ENCODE measurements around the gene CTRL.
A peak's percentile ranks its signal among the peaks of the same experiment; 100 is the strongest.

The CTRL gene

GRCh38 chr16:67932462-67932840 is 789 bp upstream of the CTRL start:
- Mint-ChIP-seq H3K36me3 (peaks cover 42% of the 10 kb centered on the region), H3K27me3 (no peaks in the 10 kb centered on the region), H3K4me1 (peaks cover 31% of the 10 kb centered on the region), H3K9me3 (no peaks in the 10 kb centered on the region), H3K27ac (no peak overlapping the region), H3K4me3 (no peak overlapping the region)
- CTCF ChIA-PET = interaction anchor here (1.2 kb wide), 1 partner anchor 70 kb away, joined by 3 read pairs; no protein-coding TSS in a partner anchor
- no peak for DNase-seq

GRCh38 chr16:67930678-67931211 is 917 bp downstream of the CTRL start:
- Mint-ChIP-seq H3K27ac (no peak overlapping the region), H3K27me3 (no peaks in the 10 kb centered on the region), H3K36me3 (peaks cover 37% of the 10 kb centered on the region), H3K4me3 (no peak overlapping the region), H3K9me3 (no peaks in the 10 kb centered on the region), H3K4me1 (peaks cover 23% of the 10 kb centered on the region)
- DNase-seq = no peak
- CTCF ChIA-PET = interaction anchor here (1.6 to 6.3 kb wide), 2 partner anchors 48 to 114 kb away, joined by 5 to 49 read pairs; no protein-coding TSS in a partner anchor

- Mint-ChIP-seq H3K9me3 (no peaks in the 10 kb centered on the region), H3K27me3 (no peaks in the 10 kb centered on the region), H3K27ac (no peak overlapping the region), H3K4me3 (no peak overlapping the region), H3K36me3 (peaks cover 31% of the 10 kb centered on the region), H3K4me1 (peaks cover 18% of the 10 kb centered on the region)
- no peak for DNase-seq
- CTCF ChIA-PET = interaction anchor here (1.0 to 6.3 kb wide), 3 partner anchors 11 to 115 kb away, joined by 3 to 49 read pairs (median 16); no protein-coding TSS in a partner anchor
These were observed 1.5 kb downstream of the CTRL start for GRCh38 chr16:67930191-67930590.

- peaks cover 21% of the 10 kb centered on the region for H3K36me3 Mint-ChIP-seq
- no peak overlapping the region for H3K4me3 Mint-ChIP-seq
- no peaks in the 10 kb centered on the region for H3K9me3 Mint-ChIP-seq
- peak overlapping the region; percentile 58 for H3K27ac Mint-ChIP-seq
- H3K27me3 Mint-ChIP-seq = no peaks in the 10 kb centered on the region
- peak; percentile 88 for DNase-seq
- CTCF ChIA-PET = interaction anchor here (0.6 to 6.3 kb wide), 16 partner anchors 11 to 408 kb away, joined by 3 to 49 read pairs (median 4); partner anchors contain the start of gene NRN1L
- peaks cover 4% of the 10 kb centered on the region for H3K4me1 Mint-ChIP-seq
These were observed 2.9 kb downstream of the CTRL start for GRCh38 chr16:67928561-67929364.

GRCh38 chr16:67928147-67928546 is 3.5 kb downstream of the CTRL start:
- no peaks in the 10 kb centered on the region for H3K9me3 Mint-ChIP-seq
- peak overlapping the region; percentile 58 for H3K27ac Mint-ChIP-seq
- peaks cover 17% of the 10 kb centered on the region for H3K36me3 Mint-ChIP-seq
- CTCF ChIA-PET = interaction anchor here (1.1 to 6.3 kb wide), 10 partner anchors 10 to 407 kb away, joined by 3 to 49 read pairs (median 4); partner anchors contain the start of gene NRN1L
- DNase-seq = no peak
- H3K27me3 Mint-ChIP-seq = no peaks in the 10 kb centered on the region
- no peak overlapping the region for H3K4me3 Mint-ChIP-seq
- peaks cover 2% of the 10 kb centered on the region for H3K4me1 Mint-ChIP-seq

- Mint-ChIP-seq H3K4me1 (peaks cover 2% of the 10 kb centered on the region), H3K9me3 (no peaks in the 10 kb centered on the region), H3K4me3 (no peak overlapping the region), H3K36me3 (peaks cover 15% of the 10 kb centered on the region), H3K27ac (no peak overlapping the region), H3K27me3 (no peaks in the 10 kb centered on the region)
- CTCF ChIA-PET = interaction anchor here (0.6 to 6.3 kb wide), 5 partner anchors 12 to 406 kb away, joined by 3 to 49 read pairs (median 11); no protein-coding TSS in a partner anchor
- no peak for DNase-seq
These were observed 4.3 kb downstream of the CTRL start for GRCh38 chr16:67927131-67927941.

GRCh38 chr16:67926181-67926750 is 5.4 kb downstream of the CTRL start:
- H3K4me3 Mint-ChIP-seq = no peak overlapping the region
- no peaks in the 10 kb centered on the region for H3K9me3 Mint-ChIP-seq
- CTCF ChIA-PET = interaction anchor here (0.5 to 6.3 kb wide), 8 partner anchors 9 to 570 kb away, joined by 3 to 49 read pairs (median 3); no protein-coding TSS in a partner anchor
- no peak overlapping the region for H3K27ac Mint-ChIP-seq
- H3K27me3 Mint-ChIP-seq = no peaks in the 10 kb centered on the region
- peaks cover 4% of the 10 kb centered on the region for H3K4me1 Mint-ChIP-seq
- H3K36me3 Mint-ChIP-seq = peaks cover 11% of the 10 kb centered on the region
- no peak for DNase-seq

GRCh38 chr16:67924140-67924906 is 7.3 kb downstream of the CTRL start:
- H3K27me3 Mint-ChIP-seq = no peaks in the 10 kb centered on the region
- H3K27ac Mint-ChIP-seq = no peak overlapping the region
- no peak for DNase-seq
- no peaks in the 10 kb centered on the region for H3K9me3 Mint-ChIP-seq
- H3K4me3 Mint-ChIP-seq = no peak overlapping the region
- CTCF ChIA-PET = interaction anchor here (0.6 to 1.4 kb wide), 4 partner anchors 41 to 140 kb away, joined by 3 to 6 read pairs (median 4); no protein-coding TSS in a partner anchor
- peaks cover 4% of the 10 kb centered on the region for H3K4me1 Mint-ChIP-seq
- H3K36me3 Mint-ChIP-seq = peaks cover 8% of the 10 kb centered on the region

GRCh38 chr16:67923414-67924116 is 8.1 kb downstream of the CTRL start:
- peak overlapping the region; percentile 24 for H3K27ac Mint-ChIP-seq
- no peaks in the 10 kb centered on the region for H3K9me3 Mint-ChIP-seq
- CTCF ChIA-PET = interaction anchor here (1.4 to 4.8 kb wide), 3 partner anchors 18 to 107 kb away, joined by 4 to 34 read pairs (median 6); no protein-coding TSS in a partner anchor
- no peaks in the 10 kb centered on the region for H3K27me3 Mint-ChIP-seq
- H3K4me1 Mint-ChIP-seq = peaks cover 4% of the 10 kb centered on the region
- no peak for DNase-seq
- H3K36me3 Mint-ChIP-seq = peaks cover 7% of the 10 kb centered on the region
- no peak overlapping the region for H3K4me3 Mint-ChIP-seq

- Mint-ChIP-seq H3K4me1 (peaks cover 6% of the 10 kb centered on the region), H3K27me3 (no peaks in the 10 kb centered on the region), H3K36me3 (no peaks in the 10 kb centered on the region), H3K4me3 (no peak overlapping the region), H3K9me3 (no peaks in the 10 kb centered on the region), H3K27ac (no peak overlapping the region)
- CTCF ChIA-PET = interaction anchor here (1.4 to 4.8 kb wide), 2 partner anchors 19 to 40 kb away, joined by 4 to 34 read pairs; no protein-coding TSS in a partner anchor
- no peak for DNase-seq
These were observed 8.9 kb downstream of the CTRL start for GRCh38 chr16:67922740-67923139.

GRCh38 chr16:67922221-67922620 is 9.4 kb downstream of the CTRL start:
- H3K36me3 Mint-ChIP-seq = no peaks in the 10 kb centered on the region
- DNase-seq = no peak
- no peaks in the 10 kb centered on the region for H3K27me3 Mint-ChIP-seq
- H3K4me1 Mint-ChIP-seq = peaks cover 12% of the 10 kb centered on the region
- CTCF ChIA-PET = interaction anchor here (0.7 to 4.8 kb wide), 3 partner anchors 19 to 106 kb away, joined by 3 to 34 read pairs (median 4); no protein-coding TSS in a partner anchor
- no peak overlapping the region for H3K4me3 Mint-ChIP-seq
- no peak overlapping the region for H3K27ac Mint-ChIP-seq
- no peaks in the 10 kb centered on the region for H3K9me3 Mint-ChIP-seq

- H3K4me1 Mint-ChIP-seq = peaks cover 14% of the 10 kb centered on the region
- no peak for DNase-seq
- H3K4me3 Mint-ChIP-seq = no peak overlapping the region
- no peaks in the 10 kb centered on the region for H3K36me3 Mint-ChIP-seq
- CTCF ChIA-PET = interaction anchor here (0.6 to 4.8 kb wide), 7 partner anchors 10 to 113 kb away, joined by 3 to 34 read pairs (median 3); partner anchors contain the start of gene TSNAXIP1
- no peaks in the 10 kb centered on the region for H3K27me3 Mint-ChIP-seq
- no peak overlapping the region for H3K27ac Mint-ChIP-seq
- H3K9me3 Mint-ChIP-seq = no peaks in the 10 kb centered on the region
These were observed 11.9 kb downstream of the CTRL start for GRCh38 chr16:67919622-67920221.

Data from activated naive CD4-positive, alpha-beta T cell treated with anti-CD3 and anti-CD28 coated beads, Interleukin-2, amount 10 ng/mL, durations not matched to agents 7 days and 5 days (primary cell).